Caco-2 (cell line): Measurements from ENCODE around the gene INSL3. TPM values are rescaled to one million over a fixed set of nuclear protein-coding genes. Genes with fewer than 3 reads are reported as not detected.

Experiments
- BruUV-seq: library from RNA; stranded (reverse); fragments of 400-500 nt; replicated peaks from 2 replicates; lab custom pipeline; 2021; lab: Mats Ljungman, UMichigan
- CTCF ChIA-PET: fragments of 300-600 bp; sonication (Branson Sonifier 250); formaldehyde crosslinking; loops from one replicate; lab custom pipeline; 2022; ENCODE audit warnings: antibody characterized with exemption; lab: Charles Lee
- POLR2A ChIA-PET: fragments of 300-600 bp; sonication (Branson Sonifier 250); formaldehyde crosslinking; loops from one replicate; lab custom pipeline; 2022; ENCODE audit warnings: antibody characterized with exemption; lab: Charles Lee
- DNase-seq, 2 experiments: peaks; one replicate each; pipeline versions ENCODE4 v3.0.0 to v3.0.0-alpha.2; 2020 to 2022
- H3K27me3 ChIP-seq: replicated peaks from 2 replicates; pipeline ENCODE4 v1.6.0; 2011; ENCODE audit warnings: low read length; ENCODE audit not compliant: control insufficient read depth, insufficient read depth
- H3K36me3 ChIP-seq: 2 replicates; pipeline ENCODE4 v1.5.1; 2011; ENCODE audit warnings: low read length; ENCODE audit not compliant: control insufficient read depth, insufficient read depth
- H3K4me1 ChIP-seq: fragments of 250-450 bp; sonication (Bioruptor Pico); 2 replicates; pipeline ENCODE4 v1.5.1; 2020; ENCODE audit warnings: mild to moderate bottlenecking
- H3K4me3 ChIP-seq: 2 replicates; pipeline ENCODE4 v1.5.1; 2011; ENCODE audit warnings: low read depth, mild to moderate bottlenecking, control low read depth, low read length
- H3K9me3 ChIP-seq: fragments of 250-450 bp; sonication (Bioruptor Pico); 2 replicates; pipeline ENCODE4 v1.5.1; 2020; ENCODE audit warnings: mild to moderate bottlenecking, moderate library complexity
- H3K27ac Mint-ChIP-seq: one replicate; pipeline ENCODE4 v1.8.0; 2022; ENCODE audit warnings: mixed read lengths; ENCODE audit not compliant: unreplicated experiment
- H3K27me3 Mint-ChIP-seq: one replicate; pipeline ENCODE4 v1.8.0; 2022; ENCODE audit warnings: mixed read lengths; ENCODE audit not compliant: insufficient read depth, unreplicated experiment
- H3K36me3 Mint-ChIP-seq: one replicate; pipeline ENCODE4 v1.8.0; 2022; ENCODE audit warnings: mild to moderate bottlenecking, mixed read lengths; ENCODE audit not compliant: insufficient read depth, unreplicated experiment
- H3K4me1 Mint-ChIP-seq: one replicate; pipeline ENCODE4 v1.8.0; 2022; ENCODE audit warnings: low read depth, mixed read lengths; ENCODE audit not compliant: unreplicated experiment
- H3K4me3 Mint-ChIP-seq: one replicate; pipeline ENCODE4 v1.8.0; 2022; ENCODE audit warnings: mild to moderate bottlenecking, moderate library complexity, mixed read lengths; ENCODE audit not compliant: unreplicated experiment
- H3K9me3 Mint-ChIP-seq: one replicate; pipeline ENCODE4 v1.8.0; 2022; ENCODE audit warnings: mixed read lengths; ENCODE audit not compliant: unreplicated experiment
- intact Hi-C: fragments of 100-400 bp; cut with micrococcal nuclease; formaldehyde crosslinking; loops from one replicate; pipeline ENCODE4 v1.10.0; 2022; ENCODE audit not compliant: unreplicated experiment
- total RNA-seq: library from RNA; stranded (reverse); gene quantifications from 2 replicates; pipeline ENCODE4 v1.2.3, GENCODE V29; 2022
- TF ChIP-seq, protein P1 (sequence below), 2 experiments: fragments of 200-600 bp in 1 of 2; IDR thresholded peaks; 1 replicate in 1 of 2; 2 replicates in 1 of 2; pipeline versions ENCODE4 v1.5.1 to v1.8.0; 2011 to 2022; ENCODE audit warnings: antibody characterized with exemption in 1 of 2, control low read depth in 1 of 2, inconsistent platforms in 1 of 2, low read depth in 1 of 2, low read length in 1 of 2, mild to moderate bottlenecking in 1 of 2, moderate library complexity in 1 of 2; ENCODE audit not compliant: insufficient read depth in 1 of 2, severe bottlenecking in 1 of 2, unreplicated experiment in 1 of 2

Gene INSL3
- total RNA-seq, 1 experiment from 2014 or later, result not detected

DNA sequence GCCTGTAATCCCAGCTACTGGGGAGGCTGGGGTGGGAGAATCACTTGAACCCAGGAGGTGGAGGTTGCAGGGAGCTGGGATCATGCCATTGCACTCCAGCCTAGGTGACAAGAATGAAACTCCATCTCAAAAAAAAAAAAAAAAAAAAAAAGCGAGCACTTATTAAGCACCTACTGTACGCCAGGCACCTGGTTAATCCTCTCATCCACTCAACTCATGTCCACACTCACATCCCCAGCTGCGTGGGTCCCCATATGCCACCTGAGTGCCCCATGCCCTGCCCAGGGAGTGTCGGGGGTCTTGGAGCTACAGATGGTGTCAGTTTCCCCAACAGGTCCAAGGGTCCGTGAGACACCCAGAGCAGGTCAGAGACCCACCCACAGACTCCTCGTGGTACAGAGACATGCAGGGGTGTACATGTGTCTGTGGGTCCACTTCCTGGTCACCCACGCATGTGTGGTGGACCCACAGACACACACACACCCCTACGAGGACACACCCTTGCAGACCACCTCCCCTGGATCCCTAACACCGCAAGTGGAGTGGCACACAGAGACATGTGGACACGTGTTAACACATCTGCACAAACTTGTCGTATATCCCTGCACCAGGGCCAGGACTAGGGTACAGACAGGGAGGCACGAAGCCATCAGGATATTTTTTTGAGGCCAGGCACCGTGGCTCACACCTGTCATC, 3.5 kb downstream of the INSL3 start:
- intact Hi-C loops, result no loop called here
- ChIA-PET CTCF (no interaction called here), POLR2A (no interaction called here)
- Histone ChIP-seq H3K36me3 (no peaks in the 10 kb centered on the region), H3K27me3 (no peaks in the 10 kb centered on the region), H3K9me3 (no peaks in the 10 kb centered on the region), H3K4me1 (no peaks in the 10 kb centered on the region), H3K4me3 (no peak overlapping the region)
- no TSS peak for BruUV-seq
- Mint-ChIP-seq H3K27me3 (peaks cover 2% of the 10 kb centered on the region), H3K4me3 (no peak overlapping the region), H3K36me3 (peaks cover 7% of the 10 kb centered on the region), H3K9me3 (no peaks in the 10 kb centered on the region), H3K27ac (no peak overlapping the region), H3K4me1 (no peaks in the 10 kb centered on the region)
- DNase-seq, result no peak
- TF ChIP-seq, protein P1, sequence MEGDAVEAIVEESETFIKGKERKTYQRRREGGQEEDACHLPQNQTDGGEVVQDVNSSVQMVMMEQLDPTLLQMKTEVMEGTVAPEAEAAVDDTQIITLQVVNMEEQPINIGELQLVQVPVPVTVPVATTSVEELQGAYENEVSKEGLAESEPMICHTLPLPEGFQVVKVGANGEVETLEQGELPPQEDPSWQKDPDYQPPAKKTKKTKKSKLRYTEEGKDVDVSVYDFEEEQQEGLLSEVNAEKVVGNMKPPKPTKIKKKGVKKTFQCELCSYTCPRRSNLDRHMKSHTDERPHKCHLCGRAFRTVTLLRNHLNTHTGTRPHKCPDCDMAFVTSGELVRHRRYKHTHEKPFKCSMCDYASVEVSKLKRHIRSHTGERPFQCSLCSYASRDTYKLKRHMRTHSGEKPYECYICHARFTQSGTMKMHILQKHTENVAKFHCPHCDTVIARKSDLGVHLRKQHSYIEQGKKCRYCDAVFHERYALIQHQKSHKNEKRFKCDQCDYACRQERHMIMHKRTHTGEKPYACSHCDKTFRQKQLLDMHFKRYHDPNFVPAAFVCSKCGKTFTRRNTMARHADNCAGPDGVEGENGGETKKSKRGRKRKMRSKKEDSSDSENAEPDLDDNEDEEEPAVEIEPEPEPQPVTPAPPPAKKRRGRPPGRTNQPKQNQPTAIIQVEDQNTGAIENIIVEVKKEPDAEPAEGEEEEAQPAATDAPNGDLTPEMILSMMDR (IDR thresholded peaks at IDR 0.05; ENCODE audit: insufficient read depth in 1 of 2, low read depth in 1 of 2, low read length in 1 of 2, severe bottlenecking in 1 of 2, unreplicated experiment in 1 of 2), result no peak

DNA sequence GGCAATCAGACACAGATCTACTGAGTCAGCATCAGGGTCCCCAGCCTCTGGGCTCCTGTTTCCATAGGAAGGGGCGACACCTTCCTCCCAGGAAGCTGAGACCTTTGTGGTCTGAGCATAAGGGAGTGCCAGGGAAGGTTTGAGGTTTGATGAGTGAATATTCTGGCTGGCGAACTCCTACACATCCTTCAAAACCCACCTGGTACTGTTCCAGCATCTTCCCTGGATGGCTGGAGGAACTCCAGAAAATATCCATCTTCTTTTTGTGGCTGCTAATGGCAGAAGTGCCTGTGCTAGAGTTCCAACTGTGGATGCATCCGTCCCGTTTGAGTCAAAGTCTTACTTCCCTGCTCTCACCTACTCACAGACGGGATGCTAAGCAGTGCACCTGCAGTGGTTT, 9.2 kb downstream of the INSL3 start:
- Mint-ChIP-seq H3K36me3 (peaks cover 7% of the 10 kb centered on the region), H3K9me3 (no peaks in the 10 kb centered on the region), H3K4me3 (no peak overlapping the region), H3K4me1 (no peaks in the 10 kb centered on the region), H3K27me3 (peaks cover 2% of the 10 kb centered on the region), H3K27ac (no peak overlapping the region)
- CTCF ChIA-PET, result no interaction called here
- intact Hi-C loops, result no loop called here
- no TSS peak for BruUV-seq
- TF ChIP-seq, protein P1 (IDR thresholded peaks at IDR 0.05; ENCODE audit: insufficient read depth in 1 of 2, low read depth in 1 of 2, low read length in 1 of 2, severe bottlenecking in 1 of 2, unreplicated experiment in 1 of 2), result no peak
- no peak overlapping the region for H3K4me3 ChIP-seq
- H3K9me3 ChIP-seq, result no peaks in the 10 kb centered on the region
- H3K36me3 ChIP-seq, result no peaks in the 10 kb centered on the region
- no peaks in the 10 kb centered on the region for H3K4me1 ChIP-seq
- POLR2A ChIA-PET, result no interaction called here
- no peaks in the 10 kb centered on the region for H3K27me3 ChIP-seq
- no peak for DNase-seq

DNA sequence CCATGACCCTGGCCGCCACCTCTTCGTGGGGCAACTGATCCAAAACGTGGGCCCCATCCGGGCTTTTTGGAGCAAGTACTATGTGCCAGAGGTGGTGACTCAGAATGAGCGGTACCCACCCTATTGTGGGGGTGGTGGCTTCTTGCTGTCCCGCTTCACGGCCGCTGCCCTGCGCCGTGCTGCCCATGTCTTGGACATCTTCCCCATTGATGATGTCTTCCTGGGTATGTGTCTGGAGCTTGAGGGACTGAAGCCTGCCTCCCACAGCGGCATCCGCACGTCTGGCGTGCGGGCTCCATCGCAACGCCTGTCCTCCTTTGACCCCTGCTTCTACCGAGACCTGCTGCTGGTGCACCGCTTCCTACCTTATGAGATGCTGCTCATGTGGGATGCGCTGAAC, 9.6 kb downstream of the INSL3 start:
- CTCF ChIA-PET, result no interaction called here
- TF ChIP-seq, protein P1 (IDR thresholded peaks at IDR 0.05; ENCODE audit: insufficient read depth in 1 of 2, low read depth in 1 of 2, low read length in 1 of 2, severe bottlenecking in 1 of 2, unreplicated experiment in 1 of 2), result no peak

More for the DNA sequence above, 9.6 kb downstream of the INSL3 start:
- Mint-ChIP-seq H3K9me3 (no peaks in the 10 kb centered on the region), H3K36me3 (peaks cover 5% of the 10 kb centered on the region), H3K4me1 (no peaks in the 10 kb centered on the region), H3K27me3 (peaks cover 2% of the 10 kb centered on the region), H3K27ac (no peak overlapping the region), H3K4me3 (no peak overlapping the region)
- intact Hi-C loops, result no loop called here
- no peaks in the 10 kb centered on the region for H3K36me3 ChIP-seq
- H3K4me3 ChIP-seq, result no peak overlapping the region
- no TSS peak for BruUV-seq
- no peak for DNase-seq
- no peaks in the 10 kb centered on the region for H3K4me1 ChIP-seq
- POLR2A ChIA-PET, result no interaction called here
- H3K27me3 ChIP-seq, result no peaks in the 10 kb centered on the region
- H3K9me3 ChIP-seq, result no peaks in the 10 kb centered on the region
